Activated naive CD4-positive, alpha-beta T cell (primary cell): Measurements from ENCODE around the gene HNRNPL.
"Not testable (repeated sequence)": the region's sequence is repeated elsewhere in the genome, so short reads cannot be mapped to it uniquely, and the experiment has no call there.

Source experiments
- DNase-seq, 4 experiments: peaks; one replicate each; lab custom pipeline; 2025; lab: John Stamatoyannopoulos, UW

The HNRNPL gene

GRCh38 chr19:38830039-38830733 lies 19.6 kb downstream of the HNRNPL start:
- DNase-seq: no peak

- not testable (repeated sequence) for DNase-seq
These were observed 20.6 kb downstream of the HNRNPL start for GRCh38 chr19:38829203-38829602.

GRCh38 chr19:38826856-38827551 lies 22.8 kb downstream of the HNRNPL start:
- no peak for DNase-seq

GRCh38 chr19:38825936-38826335 lies 23.9 kb downstream of the HNRNPL start:
- not testable (repeated sequence) for DNase-seq

- not testable (repeated sequence) for DNase-seq
These were observed 28.5 kb downstream of the HNRNPL start for GRCh38 chr19:38821230-38821825.

- DNase-seq: no peak
These were observed 30.4 kb downstream of the HNRNPL start for GRCh38 chr19:38819231-38819920.

- DNase-seq: no peak
These were observed 32.7 kb downstream of the HNRNPL start for GRCh38 chr19:38817081-38817480.

- DNase-seq: no peak
These were observed 33.5 kb downstream of the HNRNPL start for GRCh38 chr19:38816131-38816750.

- DNase-seq: no peak
These were observed 34.5 kb downstream of the HNRNPL start for GRCh38 chr19:38815059-38816001.

GRCh38 chr19:38813932-38814331 lies 35.9 kb downstream of the HNRNPL start:
- not testable (repeated sequence) for DNase-seq

- DNase-seq: no peak
These were observed 36.5 kb downstream of the HNRNPL start for GRCh38 chr19:38813323-38813722.

- no peak for DNase-seq
These were observed 36.9 kb downstream of the HNRNPL start, which contains the start of gene LGALS4 for GRCh38 chr19:38812841-38813320. TSS of gene LGALS4 (minus strand) at chr19:38812945. CDS start at chr19:38812886, 59 bp downstream.

- no peak for DNase-seq
These were observed 37.6 kb downstream of the HNRNPL start for GRCh38 chr19:38812009-38812840.

GRCh38 chr19:38809592-38810252 lies 40.1 kb downstream of the HNRNPL start:
- no peak for DNase-seq

- no peak for DNase-seq
These were observed 41.0 kb downstream of the HNRNPL start for GRCh38 chr19:38808741-38809140.

GRCh38 chr19:38807374-38808098 lies 42.2 kb downstream of the HNRNPL start:
- not testable (repeated sequence) for DNase-seq

GRCh38 chr19:38806371-38806770 lies 43.4 kb downstream of the HNRNPL start:
- no peak for DNase-seq

GRCh38 chr19:38805180-38805579 lies 44.6 kb downstream of the HNRNPL start:
- DNase-seq: no peak
